ENCODE data around the gene DNAJB5. TPM values are rescaled to one million over a fixed set of nuclear protein-coding genes. Genes with fewer than 3 reads are reported as not detected.
"Not testable (repeated sequence)": the region's sequence is repeated elsewhere in the genome, so short reads cannot be mapped to it uniquely, and the experiment has no call there.

DNAJB5 gene
- total and polyA plus RNA-seq, 2 experiments from 2014 or later: 20.3 to 37.4 TPM

GRCh38 chr9:34989003-34989945, at the start of gene DNAJB5 (continued):
- TF ChIP-seq EZH2 (IDR thresholded peaks at IDR 0.05; ENCODE audit: low read depth, unreplicated experiment): no peak

GRCh38 chr9:34939989-34940388, 49.6 kb upstream of the DNAJB5 start:
- H3K4me3 ChIP-seq; H3K4me1 Mint-ChIP-seq; H3K4me1 ChIP-seq (ENCODE audit: insufficient read depth); H3K9me3 Mint-ChIP-seq; DNase-seq (ENCODE audit: low spot score); ATAC-seq; H3K36me3 ChIP-seq (ENCODE audit: insufficient read depth); H3K27me3 ChIP-seq (ENCODE audit: insufficient read depth); H3K4me2 ChIP-seq; H3K79me2 ChIP-seq (replicated peaks; ENCODE audit: insufficient read depth); H3K36me3 Mint-ChIP-seq (ENCODE audit: low read depth); H3F3A ChIP-seq (replicated peaks; ENCODE audit: low read depth); H3K27ac ChIP-seq (ENCODE audit: low read depth); H4K20me1 ChIP-seq (replicated peaks; ENCODE audit: insufficient read depth); H3K27ac Mint-ChIP-seq; H3K27me3 Mint-ChIP-seq (ENCODE audit: insufficient read depth, low read depth, poor library complexity); H2AFZ ChIP-seq; H3K9me2 ChIP-seq (ENCODE audit: insufficient read depth); H3K4me3 Mint-ChIP-seq: not testable (repeated sequence)

- H3K4me1 Mint-ChIP-seq: no peaks in the 10 kb centered on the region
- Histone ChIP-seq H3K4me1 (ENCODE audit: insufficient read depth) (no peaks in the 10 kb centered on the region), H3K27me3 (ENCODE audit: insufficient read depth) (no peaks in the 10 kb centered on the region), H3K79me2 (replicated peaks; ENCODE audit: insufficient read depth) (no peaks in the 10 kb centered on the region), H3K36me3 (ENCODE audit: insufficient read depth) (no peaks in the 10 kb centered on the region), H4K20me1 (replicated peaks; ENCODE audit: insufficient read depth) (no peaks in the 10 kb centered on the region), H3K4me2 (no peak overlapping the region), H2AFZ (no peak overlapping the region), H3K9me2 (ENCODE audit: insufficient read depth) (no peaks in the 10 kb centered on the region), H3K27ac (ENCODE audit: low read depth) (no peak overlapping the region), H3F3A (replicated peaks; ENCODE audit: low read depth) (no peaks in the 10 kb centered on the region), H3K4me3 (no peak overlapping the region)
- H3K4me3 Mint-ChIP-seq: no peak overlapping the region
- H3K36me3 Mint-ChIP-seq (ENCODE audit: low read depth): no peaks in the 10 kb centered on the region
- no peak overlapping the region for H3K27ac Mint-ChIP-seq
- H3K9me3 Mint-ChIP-seq: no peaks in the 10 kb centered on the region
- no peaks in the 10 kb centered on the region for H3K27me3 Mint-ChIP-seq (ENCODE audit: insufficient read depth, low read depth, poor library complexity)
- ATAC-seq: no peak
- no peak for TF ChIP-seq ZNF331 (CRISPR knock-in tag; IDR thresholded peaks at IDR 0.05; ENCODE audit: low read depth)
- no peak for TF ChIP-seq ETS1 (IDR thresholded peaks at IDR 0.05)
- TF ChIP-seq JUNB (IDR thresholded peaks at IDR 0.05; ENCODE audit: unreplicated experiment): no peak
- no peak for DNase-seq (ENCODE audit: low spot score)
Observed at GRCh38 chr9:34948451-34948850, 41.1 kb upstream of the DNAJB5 start.

- H3K36me3 ChIP-seq (ENCODE audit: insufficient read depth): no peaks in the 10 kb centered on the region
- no peak for TF ChIP-seq CTCF (conservative IDR thresholded peaks at IDR 0.05; ENCODE audit: low read depth in 2 of 2)
- no peak for TF ChIP-seq NANOG (IDR thresholded peaks at IDR 0.05; ENCODE audit: borderline replicate concordance)
- no peak for TF ChIP-seq POLR2AphosphoS5 (IDR thresholded peaks at IDR 0.05; ENCODE audit: low read depth)
- no peak for TF ChIP-seq REST (IDR thresholded peaks at IDR 0.05; ENCODE audit: unreplicated experiment)
- no peak for TF ChIP-seq CREB1 (CRISPR knock-in tag; IDR thresholded peaks at IDR 0.05; ENCODE audit: low read depth)
- no peak for TF ChIP-seq ZNF114 (CRISPR knock-in tag; IDR thresholded peaks at IDR 0.05)
Observed at GRCh38 chr9:34954225-34954624, 35.3 kb upstream of the DNAJB5 start.

More at GRCh38 chr9:34954225-34954624, 35.3 kb upstream of the DNAJB5 start:
- no peak for ATAC-seq
- Histone ChIP-seq H4K20me1 (replicated peaks; ENCODE audit: insufficient read depth) (no peaks in the 10 kb centered on the region), H3K79me2 (replicated peaks; ENCODE audit: insufficient read depth) (no peaks in the 10 kb centered on the region), H3K4me3 (no peak overlapping the region), H3K9me2 (ENCODE audit: insufficient read depth) (no peaks in the 10 kb centered on the region), H3K27ac (ENCODE audit: low read depth) (no peak overlapping the region), H3F3A (replicated peaks; ENCODE audit: low read depth) (0 out of 2 replicates have a peak, but pooled peaks cover 3% of the 10 kb centered on the region), H3K4me1 (ENCODE audit: insufficient read depth) (peaks cover 3% of the 10 kb centered on the region; the same call in 1 of the 2 replicates), H3K27me3 (ENCODE audit: insufficient read depth) (peaks cover 39% of the 10 kb centered on the region), H3K4me2 (no peak overlapping the region), H2AFZ (no peak overlapping the region)
- H3K4me3 Mint-ChIP-seq: no peak overlapping the region
- H3K9me3 Mint-ChIP-seq: no peaks in the 10 kb centered on the region
- no peak overlapping the region for H3K27ac Mint-ChIP-seq
- DNase-seq (ENCODE audit: low spot score): no peak
- no peaks in the 10 kb centered on the region for H3K36me3 Mint-ChIP-seq (ENCODE audit: low read depth)
- H3K27me3 Mint-ChIP-seq (ENCODE audit: insufficient read depth, low read depth, poor library complexity): peaks cover 21% of the 10 kb centered on the region
- H3K4me1 Mint-ChIP-seq: peaks cover 2% of the 10 kb centered on the region; the same call in 1 of the 3 replicates
